Measurements from ENCODE around the gene AHCYL2. TPM values are rescaled to one million over a fixed set of nuclear protein-coding genes. Genes with fewer than 3 reads are reported as not detected.

The AHCYL2 gene
- 10 to 100 TPM; 11.2 to 13.6 TPM for total RNA-seq
- long read RNA-seq, donor 1, partial matches to known transcripts = 0 of 3 reads
- long read RNA-seq, donor 1, other reads (novel, unspliced or antisense) = 3 of 3 reads
- long read RNA-seq, donor 2 = 0 reads

GRCh38 chr7:129224251-129225205 lies at the start of gene AHCYL2:
TSS of gene AHCYL2 (plus strand) at chr7:129225030.
- intact Hi-C loops (cut with DNase I) = no loop called here
- peak; percentile 99 for DNase-seq (ENCODE audit: low spot score)

GRCh38 chr7:129176916-129177710 lies 47.7 kb upstream of the AHCYL2 start:
- intact Hi-C loops (cut with DNase I) = no loop called here
- no peak for DNase-seq (ENCODE audit: low spot score)

GRCh38 chr7:129184981-129185670 lies 39.7 kb upstream of the AHCYL2 start:
- intact Hi-C loops (cut with DNase I) = no loop called here
- DNase-seq (ENCODE audit: low spot score) = no peak

- DNase-seq (ENCODE audit: low spot score) = no peak
- intact Hi-C loops (cut with DNase I) = no loop called here
Observed at GRCh38 chr7:129186749-129187260, 38.0 kb upstream of the AHCYL2 start.

GRCh38 chr7:129187681-129188371 lies 37.0 kb upstream of the AHCYL2 start:
- DNase-seq (ENCODE audit: low spot score) = no peak
- intact Hi-C loops (cut with DNase I) = no loop called here

- DNase-seq (ENCODE audit: low spot score) = peak; percentile 88
- intact Hi-C loops (cut with DNase I) = no loop called here
Observed at GRCh38 chr7:129188372-129188891, 36.4 kb upstream of the AHCYL2 start, which contains the start of gene SMO. TSS of gene SMO (plus strand) at chr7:129188633. CDS start at chr7:129189152, 519 bp downstream.

- intact Hi-C loops (cut with DNase I) = no loop called here
- DNase-seq (ENCODE audit: low spot score) = no peak
Observed at GRCh38 chr7:129188892-129189660, 35.8 kb upstream of the AHCYL2 start.

GRCh38 chr7:129189661-129190310 lies 35.0 kb upstream of the AHCYL2 start:
- DNase-seq (ENCODE audit: low spot score) = no peak
- intact Hi-C loops (cut with DNase I) = no loop called here

- no peak for DNase-seq (ENCODE audit: low spot score)
- intact Hi-C loops (cut with DNase I) = no loop called here
Observed at GRCh38 chr7:129191272-129191671, 33.6 kb upstream of the AHCYL2 start.

GRCh38 chr7:129193892-129194291 lies 30.9 kb upstream of the AHCYL2 start:
- intact Hi-C loops (cut with DNase I) = no loop called here
- no peak for DNase-seq (ENCODE audit: low spot score)

GRCh38 chr7:129197771-129198170 lies 27.1 kb upstream of the AHCYL2 start:
- DNase-seq (ENCODE audit: low spot score) = no peak
- intact Hi-C loops (cut with DNase I) = no loop called here

GRCh38 chr7:129199406-129199805 lies 25.4 kb upstream of the AHCYL2 start:
- intact Hi-C loops (cut with DNase I) = no loop called here

GRCh38 chr7:129202058-129202777 lies 22.6 kb upstream of the AHCYL2 start:
- no peak for DNase-seq (ENCODE audit: low spot score)
- intact Hi-C loops (cut with DNase I) = no loop called here

More at GRCh38 chr7:129199406-129199805, 25.4 kb upstream of the AHCYL2 start:
- no peak for DNase-seq (ENCODE audit: low spot score)

- DNase-seq (ENCODE audit: low spot score) = no peak
- intact Hi-C loops (cut with DNase I) = no loop called here
Observed at GRCh38 chr7:129203050-129203741, 21.6 kb upstream of the AHCYL2 start.

- intact Hi-C loops (cut with DNase I) = no loop called here
- no peak for DNase-seq (ENCODE audit: low spot score)
Observed at GRCh38 chr7:129205126-129205818, 19.6 kb upstream of the AHCYL2 start.

Data from posterior vena cava (tissue), 2 donors.